Vagina (tissue), 2 donors: Measurements from ENCODE around the gene DENND1A. TPM values are rescaled to one million over a fixed set of nuclear protein-coding genes. Genes with fewer than 3 reads are reported as not detected.

Experiments used
- DNase-seq, 2 donors: peaks; one replicate each; pipeline ENCODE4 v3.0.0-alpha.2; 2017; ENCODE audit errors: extremely low spot score in 2 of 2
- H3K27ac ChIP-seq: fragments of 200-600 bp; sonication (generic); one replicate; pipeline ENCODE4 v1.5.1; 2019
- H3K27me3 ChIP-seq: fragments of 200-600 bp; sonication (generic); one replicate; pipeline ENCODE4 v1.5.1; 2019
- H3K36me3 ChIP-seq, 2 donors: fragments of 200-600 bp; sonication (generic); one replicate each; pipeline ENCODE4 v1.5.1; 2017 to 2019
- H3K4me1 ChIP-seq: fragments of 200-600 bp; sonication (generic); one replicate; pipeline ENCODE4 v1.5.1; 2019
- H3K4me3 ChIP-seq, 2 donors: fragments of 200-600 bp; sonication (generic); 1 replicate in 1 of 2; 2 replicates in 1 of 2; pipeline ENCODE4 v1.5.1; 2016 to 2019
- H3K9me3 ChIP-seq: fragments of 200-600 bp; sonication (generic); one replicate; pipeline ENCODE4 v1.5.1; 2019
- CTCF ChIP-seq, 3 experiments: fragments of 450-650 bp in 2 of 3; fragments of 200-600 bp in 1 of 3; sonication (generic) in 1 of 3; IDR thresholded peaks; one replicate each; pipeline ENCODE4 v1.5.1; 2017 to 2019; ENCODE audit warnings: antibody characterized with exemption in 3 of 3, mild to moderate bottlenecking in 2 of 3, moderate library complexity in 2 of 3
- POLR2A ChIP-seq, 2 donors: fragments of 450-650 bp; IDR thresholded peaks; one replicate each; pipeline ENCODE4 v1.6.1; 2017; ENCODE audit warnings: antibody characterized with exemption in 2 of 2, mild to moderate bottlenecking in 2 of 2, moderate library complexity in 2 of 2
- POLR2AphosphoS5 ChIP-seq, 2 donors: sonication (generic); formaldehyde crosslinking; IDR thresholded peaks; one replicate each; pipeline ENCODE4 v1.9.0; 2017; ENCODE audit warnings: antibody characterized with exemption in 2 of 2, mild to moderate bottlenecking in 2 of 2, low read depth in 1 of 2; ENCODE audit not compliant: insufficient read depth in 1 of 2
- intact Hi-C: fragments of 100-400 bp; cut with DNase I; formaldehyde crosslinking; loops from one replicate; pipeline ENCODE4 v1.15.1; 2023
- total RNA-seq: library from RNA; depleted of rRNA; stranded (reverse); fragments of >200 nt; gene quantifications from one replicate; pipeline ENCODE4 v1.2.3, GENCODE V29; 2016

Gene DENND1A
- total RNA-seq, 1 donor from 2014 or later = 20.4 TPM

- Histone ChIP-seq H3K36me3 (peaks cover 0 to 11% of the 10 kb centered on the region in 2 donors), H3K27ac (no peak overlapping the region), H3K9me3 (no peaks in the 10 kb centered on the region), H3K4me3 (no peak overlapping the region), H3K4me1 (no peaks in the 10 kb centered on the region), H3K27me3 (no peaks in the 10 kb centered on the region)
- DNase-seq = no peak
- TF ChIP-seq POLR2A (IDR thresholded peaks at IDR 0.05) (no peak), POLR2AphosphoS5 (IDR thresholded peaks at IDR 0.05; ENCODE audit: insufficient read depth in 1 of 2, low read depth in 1 of 2) (no peak), CTCF (IDR thresholded peaks at IDR 0.05) (no peak)
- intact Hi-C loops = no loop called here
Observed at GRCh38 chr9:123657941-123658340, 272.0 kb downstream of the DENND1A start.

GRCh38 chr9:123657099-123657498, 272.8 kb downstream of the DENND1A start:
- Histone ChIP-seq H3K27ac (no peak overlapping the region), H3K27me3 (no peaks in the 10 kb centered on the region), H3K4me1 (no peaks in the 10 kb centered on the region), H3K36me3 (peaks cover 0 to 8% of the 10 kb centered on the region in 2 donors), H3K9me3 (no peaks in the 10 kb centered on the region), H3K4me3 (no peak overlapping the region)
- TF ChIP-seq POLR2AphosphoS5 (IDR thresholded peaks at IDR 0.05; ENCODE audit: insufficient read depth in 1 of 2, low read depth in 1 of 2) (no peak), CTCF (IDR thresholded peaks at IDR 0.05) (no peak), POLR2A (IDR thresholded peaks at IDR 0.05) (no peak)
- DNase-seq = no peak
- intact Hi-C loops = no loop called here

- no peaks in the 10 kb centered on the region for H3K27me3 ChIP-seq
- DNase-seq = no peak
- TF ChIP-seq POLR2AphosphoS5 (IDR thresholded peaks at IDR 0.05; ENCODE audit: insufficient read depth in 1 of 2, low read depth in 1 of 2) (no peak), CTCF (IDR thresholded peaks at IDR 0.05) (no peak), POLR2A (IDR thresholded peaks at IDR 0.05) (no peak)
Observed at GRCh38 chr9:123656565-123656964, 273.4 kb downstream of the DENND1A start.

GRCh38 chr9:123655681-123656423, 274.1 kb downstream of the DENND1A start:
- no peaks in the 10 kb centered on the region for H3K27me3 ChIP-seq
- TF ChIP-seq POLR2AphosphoS5 (IDR thresholded peaks at IDR 0.05; ENCODE audit: insufficient read depth in 1 of 2, low read depth in 1 of 2) = no peak
- TF ChIP-seq POLR2A (IDR thresholded peaks at IDR 0.05) = no peak
- TF ChIP-seq CTCF (IDR thresholded peaks at IDR 0.05) = no peak
- intact Hi-C loops = no loop called here
- H3K4me3 ChIP-seq = no peak overlapping the region
- H3K27ac ChIP-seq = no peak overlapping the region
- DNase-seq = no peak
- no peaks in the 10 kb centered on the region for H3K9me3 ChIP-seq
- H3K36me3 ChIP-seq = peaks cover 0 to 5% of the 10 kb centered on the region in 2 donors
- no peaks in the 10 kb centered on the region for H3K4me1 ChIP-seq

More at GRCh38 chr9:123656565-123656964, 273.4 kb downstream of the DENND1A start:
- no peaks in the 10 kb centered on the region for H3K9me3 ChIP-seq
- H3K4me1 ChIP-seq = no peaks in the 10 kb centered on the region
- no peak overlapping the region for H3K27ac ChIP-seq
- H3K4me3 ChIP-seq = no peak overlapping the region
- H3K36me3 ChIP-seq = peaks cover 0 to 5% of the 10 kb centered on the region in 2 donors
- intact Hi-C loops = no loop called here

GRCh38 chr9:123654994-123655637, 274.8 kb downstream of the DENND1A start:
- TF ChIP-seq POLR2AphosphoS5 (IDR thresholded peaks at IDR 0.05; ENCODE audit: insufficient read depth in 1 of 2, low read depth in 1 of 2) (no peak), POLR2A (IDR thresholded peaks at IDR 0.05) (no peak)
- no peak for DNase-seq

More at GRCh38 chr9:123654994-123655637, 274.8 kb downstream of the DENND1A start:
- peaks cover 0 to 5% of the 10 kb centered on the region in 2 donors for H3K36me3 ChIP-seq
- no peaks in the 10 kb centered on the region for H3K4me1 ChIP-seq
- H3K4me3 ChIP-seq = no peak overlapping the region
- H3K27me3 ChIP-seq = no peaks in the 10 kb centered on the region
- no peaks in the 10 kb centered on the region for H3K9me3 ChIP-seq
- intact Hi-C loops = no loop called here
- H3K27ac ChIP-seq = no peak overlapping the region
